Hepatocyte (in vitro differentiated cells): ENCODE results near the gene FBXL3. TPM values are rescaled to one million over a fixed set of nuclear protein-coding genes. Genes with fewer than 3 reads are reported as not detected.

ENCODE experiments used
- DNase-seq: peaks from one replicate; pipeline ENCODE4 v3.0.0-alpha.2; 2016; ENCODE audit warnings: low spot score
- H2AFZ ChIP-seq: fragments of 200-600 bp; sonication (generic); 2 replicates; pipeline ENCODE4 v1.6.0; 2016; ENCODE audit warnings: antibody characterized with exemption, mild to moderate bottlenecking
- H3K27ac ChIP-seq: fragments of 200-600 bp; sonication (generic); 2 replicates; pipeline ENCODE4 v1.5.1; 2016; ENCODE audit warnings: mild to moderate bottlenecking
- H3K27me3 ChIP-seq: fragments of 200-600 bp; sonication (generic); 2 replicates; pipeline ENCODE4 v1.6.1; 2016
- H3K36me3 ChIP-seq: fragments of 200-600 bp; sonication (generic); replicated peaks from 2 replicates; pipeline ENCODE4 v1.5.1; 2016; ENCODE audit warnings: low read depth; ENCODE audit not compliant: insufficient read depth
- H3K4me1 ChIP-seq: fragments of 200-600 bp; sonication (generic); 2 replicates; pipeline ENCODE4 v1.5.1; 2016; ENCODE audit warnings: mild to moderate bottlenecking, moderate library complexity; ENCODE audit not compliant: insufficient read depth
- H3K4me2 ChIP-seq: fragments of 200-600 bp; sonication (generic); 2 replicates; pipeline ENCODE4 v1.6.0; 2016
- H3K4me3 ChIP-seq: fragments of 200-600 bp; sonication (generic); 2 replicates; pipeline ENCODE4 v1.5.1; 2016; ENCODE audit warnings: mild to moderate bottlenecking
- H3K79me2 ChIP-seq: fragments of 200-600 bp; sonication (generic); 2 replicates; pipeline ENCODE4 v1.6.0; 2017; ENCODE audit warnings: mild to moderate bottlenecking
- H3K9me2 ChIP-seq: fragments of 200-600 bp; sonication (generic); replicated peaks from 2 replicates; pipeline ENCODE4 v1.6.0; 2017; ENCODE audit warnings: mild to moderate bottlenecking; ENCODE audit not compliant: insufficient read depth
- H3K9me3 ChIP-seq: fragments of 200-600 bp; sonication (generic); 2 replicates; pipeline ENCODE4 v1.5.1; 2016; ENCODE audit warnings: low read depth, mild to moderate bottlenecking
- H4K20me1 ChIP-seq: fragments of 200-600 bp; sonication (generic); 2 replicates; pipeline ENCODE4 v1.6.0; 2016; ENCODE audit warnings: mild to moderate bottlenecking; ENCODE audit not compliant: insufficient read depth, poor library complexity, severe bottlenecking
- EZH2 ChIP-seq: fragments of 200-600 bp; sonication (generic); IDR thresholded peaks from 2 replicates; pipeline ENCODE4 v1.6.1; 2016; ENCODE audit warnings: antibody characterized with exemption, mild to moderate bottlenecking, borderline replicate concordance
- EZH2phosphoT487 ChIP-seq: fragments of 200-600 bp; sonication (generic); IDR thresholded peaks from one replicate; pipeline ENCODE4 v1.6.1; 2018; ENCODE audit warnings: antibody characterized with exemption, mild to moderate bottlenecking, low read depth, moderate library complexity; ENCODE audit not compliant: unreplicated experiment, severe bottlenecking
- WGBS: methylation state at CpG from one replicate; pipeline ENCODE4 v1.1.6; 2016; ENCODE audit warnings: low lambda C conversion rate; ENCODE audit errors: missing lambda C conversion rate; 5-methylcytosine and 5-hydroxymethylcytosine counted together
- polyA plus RNA-seq: library from polyadenylated mRNA; unstranded; fragments of >200 nt; fragmentation: Nextera tagmentation; extraction: Ambion mirVana; gene quantifications from 2 replicates; pipeline ENCODE4 v1.2.1, GENCODE V29; 2016
- total RNA-seq: library from RNA; depleted of rRNA; stranded (reverse); fragments of >200 nt; gene quantifications from 2 replicates; pipeline ENCODE4 v1.2.3, GENCODE V29; 2014
- TF ChIP-seq, protein P1 (sequence below): fragments of 200-600 bp; sonication (generic); IDR thresholded peaks from 2 replicates; pipeline ENCODE4 v1.5.1; 2016; ENCODE audit warnings: antibody characterized with exemption, mild to moderate bottlenecking; ENCODE audit not compliant: poor library complexity

Gene FBXL3
- total and polyA plus RNA-seq, 2 experiments from 2014 or later: 25.1 to 61.8 TPM

GRCh38 chr13:76973920-76974617 lies 52.9 kb downstream of the FBXL3 start:
- DNase-seq: no peak
- no peaks in the 10 kb centered on the region for H3K9me2 ChIP-seq
- no peak overlapping the region for H3K4me3 ChIP-seq
- H3K27me3 ChIP-seq: no peaks in the 10 kb centered on the region
- TF ChIP-seq, protein P1, sequence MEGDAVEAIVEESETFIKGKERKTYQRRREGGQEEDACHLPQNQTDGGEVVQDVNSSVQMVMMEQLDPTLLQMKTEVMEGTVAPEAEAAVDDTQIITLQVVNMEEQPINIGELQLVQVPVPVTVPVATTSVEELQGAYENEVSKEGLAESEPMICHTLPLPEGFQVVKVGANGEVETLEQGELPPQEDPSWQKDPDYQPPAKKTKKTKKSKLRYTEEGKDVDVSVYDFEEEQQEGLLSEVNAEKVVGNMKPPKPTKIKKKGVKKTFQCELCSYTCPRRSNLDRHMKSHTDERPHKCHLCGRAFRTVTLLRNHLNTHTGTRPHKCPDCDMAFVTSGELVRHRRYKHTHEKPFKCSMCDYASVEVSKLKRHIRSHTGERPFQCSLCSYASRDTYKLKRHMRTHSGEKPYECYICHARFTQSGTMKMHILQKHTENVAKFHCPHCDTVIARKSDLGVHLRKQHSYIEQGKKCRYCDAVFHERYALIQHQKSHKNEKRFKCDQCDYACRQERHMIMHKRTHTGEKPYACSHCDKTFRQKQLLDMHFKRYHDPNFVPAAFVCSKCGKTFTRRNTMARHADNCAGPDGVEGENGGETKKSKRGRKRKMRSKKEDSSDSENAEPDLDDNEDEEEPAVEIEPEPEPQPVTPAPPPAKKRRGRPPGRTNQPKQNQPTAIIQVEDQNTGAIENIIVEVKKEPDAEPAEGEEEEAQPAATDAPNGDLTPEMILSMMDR: no peak
- no peak for TF ChIP-seq EZH2phosphoT487
- no peak for TF ChIP-seq EZH2
- no peaks in the 10 kb centered on the region for H3K4me1 ChIP-seq
- WGBS: 92% methylated on average over 6 of the region's 6 CpGs
- no peaks in the 10 kb centered on the region for H3K36me3 ChIP-seq
- no peak overlapping the region for H3K4me2 ChIP-seq
- no peaks in the 10 kb centered on the region for H4K20me1 ChIP-seq
- H3K27ac ChIP-seq: no peak overlapping the region
- H3K79me2 ChIP-seq: no peaks in the 10 kb centered on the region
- H2AFZ ChIP-seq: no peak overlapping the region
- no peaks in the 10 kb centered on the region for H3K9me3 ChIP-seq

- no peak for DNase-seq
- Histone ChIP-seq H3K4me1 (no peaks in the 10 kb centered on the region), H3K4me3 (no peak overlapping the region), H3K27me3 (no peaks in the 10 kb centered on the region), H3K9me2 (no peaks in the 10 kb centered on the region), H4K20me1 (no peaks in the 10 kb centered on the region), H3K9me3 (no peaks in the 10 kb centered on the region), H3K36me3 (no peaks in the 10 kb centered on the region), H2AFZ (no peak overlapping the region), H3K27ac (no peak overlapping the region), H3K4me2 (no peak overlapping the region), H3K79me2 (no peaks in the 10 kb centered on the region)
- no peak for TF ChIP-seq EZH2
- TF ChIP-seq, protein P1: no peak
- TF ChIP-seq EZH2phosphoT487: no peak
- 79% methylated on average over 19 of the region's 19 CpGs for WGBS
These were observed 54.8 kb downstream of the FBXL3 start for GRCh38 chr13:76971851-76972829.

DNA sequence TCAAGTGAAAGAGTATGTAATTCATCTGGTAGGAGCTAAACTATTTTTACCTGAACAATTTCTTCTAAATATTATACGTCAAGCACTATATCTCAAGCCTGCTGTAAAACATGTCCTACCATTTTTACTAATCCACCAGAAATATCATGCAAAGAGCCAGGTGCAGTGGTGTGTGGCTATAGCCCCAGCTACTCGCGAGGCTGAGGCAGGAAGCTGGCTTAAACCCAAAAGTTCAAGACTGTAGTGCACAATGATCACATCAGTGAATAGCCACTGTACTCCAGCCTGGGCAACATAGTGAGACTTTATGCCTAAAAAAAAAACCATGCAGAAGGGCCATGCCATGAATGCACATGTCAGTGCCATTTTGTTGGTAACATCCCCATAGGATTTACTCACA lies 55.7 kb downstream of the FBXL3 start:
- H3K27me3 ChIP-seq: no peaks in the 10 kb centered on the region
- TF ChIP-seq EZH2 (no peak), EZH2phosphoT487 (no peak)
- TF ChIP-seq, protein P1: no peak

More for the DNA sequence above, 55.7 kb downstream of the FBXL3 start:
- 87% methylated on average over 3 of the region's 3 CpGs for WGBS
- no peak for DNase-seq
- H3K9me2 ChIP-seq: no peaks in the 10 kb centered on the region
- H4K20me1 ChIP-seq: no peaks in the 10 kb centered on the region
- H2AFZ ChIP-seq: no peak overlapping the region
- H3K4me3 ChIP-seq: no peak overlapping the region
- H3K9me3 ChIP-seq: no peaks in the 10 kb centered on the region
- H3K36me3 ChIP-seq: no peaks in the 10 kb centered on the region
- no peak overlapping the region for H3K4me2 ChIP-seq
- H3K27ac ChIP-seq: no peak overlapping the region
- H3K4me1 ChIP-seq: peaks cover 6% of the 10 kb centered on the region
- no peaks in the 10 kb centered on the region for H3K79me2 ChIP-seq
